ENCODE data around the gene MAMLD1. TPM values are rescaled to one million over a fixed set of nuclear protein-coding genes. Genes with fewer than 3 reads are reported as not detected.

Gene MAMLD1, protein sequence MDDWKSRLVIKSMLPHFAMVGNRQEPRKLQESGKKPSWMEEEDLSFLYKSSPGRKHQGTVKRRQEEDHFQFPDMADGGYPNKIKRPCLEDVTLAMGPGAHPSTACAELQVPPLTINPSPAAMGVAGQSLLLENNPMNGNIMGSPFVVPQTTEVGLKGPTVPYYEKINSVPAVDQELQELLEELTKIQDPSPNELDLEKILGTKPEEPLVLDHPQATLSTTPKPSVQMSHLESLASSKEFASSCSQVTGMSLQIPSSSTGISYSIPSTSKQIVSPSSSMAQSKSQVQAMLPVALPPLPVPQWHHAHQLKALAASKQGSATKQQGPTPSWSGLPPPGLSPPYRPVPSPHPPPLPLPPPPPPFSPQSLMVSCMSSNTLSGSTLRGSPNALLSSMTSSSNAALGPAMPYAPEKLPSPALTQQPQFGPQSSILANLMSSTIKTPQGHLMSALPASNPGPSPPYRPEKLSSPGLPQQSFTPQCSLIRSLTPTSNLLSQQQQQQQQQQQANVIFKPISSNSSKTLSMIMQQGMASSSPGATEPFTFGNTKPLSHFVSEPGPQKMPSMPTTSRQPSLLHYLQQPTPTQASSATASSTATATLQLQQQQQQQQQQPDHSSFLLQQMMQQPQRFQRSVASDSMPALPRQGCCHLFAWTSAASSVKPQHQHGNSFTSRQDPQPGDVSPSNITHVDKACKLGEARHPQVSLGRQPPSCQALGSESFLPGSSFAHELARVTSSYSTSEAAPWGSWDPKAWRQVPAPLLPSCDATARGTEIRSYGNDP
- total RNA-seq, result 10 to 100 TPM in 1 of 2 experiments, 1 to 10 TPM in 1; 8.1 to 11.9 TPM

DNA sequence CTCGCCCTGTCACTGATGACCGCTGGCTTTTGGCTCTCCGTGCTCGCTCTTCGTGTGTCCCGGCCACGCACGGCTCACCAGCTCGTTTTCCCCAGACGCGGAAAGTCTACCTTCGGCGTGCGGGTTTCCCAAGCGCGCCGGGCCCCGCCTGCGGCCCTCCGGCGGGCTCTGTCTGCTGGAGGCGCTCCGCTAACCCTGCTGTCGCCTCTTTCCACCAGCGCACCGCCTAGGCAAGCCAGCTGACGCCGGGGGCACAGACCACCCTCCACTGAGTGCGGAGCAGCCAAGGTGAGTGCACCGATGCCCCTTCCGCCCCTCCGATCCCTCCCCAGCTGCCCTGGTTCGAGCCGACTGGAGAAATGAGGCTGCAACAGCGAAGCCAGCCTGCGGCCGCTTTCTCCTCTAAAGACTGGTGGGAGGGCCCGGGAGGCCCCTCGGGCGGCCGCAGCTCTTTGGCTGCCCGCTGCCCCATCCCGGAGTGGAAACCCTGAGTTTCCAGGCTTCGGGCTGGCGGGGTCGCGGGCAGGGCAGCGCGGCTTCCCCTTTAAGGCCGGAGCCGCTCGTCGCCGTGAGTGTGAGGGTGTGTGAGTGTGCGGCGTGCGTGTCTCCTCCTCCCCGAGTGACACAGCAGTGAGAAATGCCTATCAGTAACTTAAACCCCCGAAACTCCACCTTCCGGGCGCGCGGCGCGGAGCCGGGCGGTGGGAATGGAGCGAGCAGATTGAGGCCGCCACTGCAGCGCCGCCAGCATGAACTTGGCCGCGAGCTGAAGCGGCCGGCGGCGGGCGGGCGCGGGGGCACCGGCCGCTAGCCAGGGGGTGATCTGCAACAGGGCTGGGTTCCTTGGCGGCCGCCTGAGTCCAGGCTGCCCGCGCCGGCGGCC is at the start of gene MAMLD1:
Gene MAMLD1 (plus strand): TSS at position 719 of the 883 bp plus-strand sequence. CDS start 82,200 bp downstream, outside the sequence.
- H3K27me3 Mint-ChIP-seq, result peaks cover 27% of the 10 kb centered on the region
- H3K4me1 Mint-ChIP-seq, result peaks cover 24% of the 10 kb centered on the region
- no peaks in the 10 kb centered on the region for H3K9me3 Mint-ChIP-seq (ENCODE audit: low read depth)
- peak within 1 kb of the TSS; percentile 80 for H3K4me3 Mint-ChIP-seq
- CTCF ChIA-PET, result interaction anchor here (0.5 to 3.5 kb wide), 10 partner anchors 10 to 453 kb away, joined by 3 to 17 read pairs (median 4); no protein-coding TSS in a partner anchor
- DNase-seq (peak; percentile 80), ATAC-seq (peak; percentile 72)
- peak within 1 kb of the TSS; percentile 68 for H3K27ac Mint-ChIP-seq
- H3K36me3 Mint-ChIP-seq, result no peaks in the 10 kb centered on the region

DNA sequence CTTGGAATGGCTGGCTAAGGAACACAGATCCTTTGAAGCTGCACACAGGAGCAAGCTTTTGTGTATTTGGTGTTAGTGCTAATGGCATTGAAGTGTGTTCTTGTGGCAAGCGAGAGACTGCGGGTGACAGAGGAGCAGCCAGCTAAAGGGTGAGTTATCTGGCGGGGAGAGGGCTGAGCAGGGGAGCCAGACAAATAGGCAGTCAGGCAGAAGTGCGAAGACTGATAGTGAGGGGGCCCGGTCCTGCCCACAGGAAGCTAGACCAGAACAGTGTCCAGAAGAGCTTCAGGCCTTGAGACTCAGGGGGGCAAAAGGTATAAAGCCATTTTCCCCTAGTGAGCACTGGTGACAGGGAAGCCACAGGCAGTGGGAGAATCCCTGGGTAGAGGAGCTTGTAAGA is 49.6 kb upstream of the MAMLD1 start:
- H3K27ac Mint-ChIP-seq, result no peak overlapping the region

DNA sequence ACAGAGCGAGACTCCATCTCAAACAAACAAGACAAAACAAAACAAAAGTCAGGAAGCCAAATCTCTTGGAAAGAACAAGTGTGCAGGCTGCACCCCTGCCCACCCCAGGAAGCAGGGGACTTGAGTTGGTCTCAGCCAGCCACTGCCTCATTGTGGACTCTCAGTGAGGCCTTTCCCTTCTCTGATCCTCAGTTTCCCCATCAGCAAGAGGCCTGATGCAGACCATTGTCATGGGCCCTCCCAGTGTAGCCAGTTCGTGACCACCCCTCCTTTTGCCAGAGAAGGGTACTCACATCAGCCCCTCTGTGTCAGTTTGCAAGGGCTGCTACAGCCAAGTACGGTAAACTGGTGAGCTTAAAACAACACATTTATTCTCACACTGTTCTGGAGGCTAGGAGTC is 48.9 kb upstream of the MAMLD1 start:
- no peak overlapping the region for H3K27ac Mint-ChIP-seq
- CTCF ChIA-PET, result no interaction called here
- no peaks in the 10 kb centered on the region for H3K27me3 Mint-ChIP-seq
- no peaks in the 10 kb centered on the region for H3K9me3 Mint-ChIP-seq (ENCODE audit: low read depth)
- peaks cover 3% of the 10 kb centered on the region for H3K4me1 Mint-ChIP-seq
- no peak for ATAC-seq
- DNase-seq, result no peak
- H3K4me3 Mint-ChIP-seq, result no peak overlapping the region
- H3K36me3 Mint-ChIP-seq, result no peaks in the 10 kb centered on the region

More for the DNA sequence above, 49.6 kb upstream of the MAMLD1 start:
- DNase-seq, result no peak
- CTCF ChIA-PET, result no interaction called here
- ATAC-seq, result no peak
- Mint-ChIP-seq H3K27me3 (no peaks in the 10 kb centered on the region), H3K4me3 (no peak overlapping the region), H3K4me1 (peaks cover 7% of the 10 kb centered on the region), H3K36me3 (no peaks in the 10 kb centered on the region), H3K9me3 (ENCODE audit: low read depth) (no peaks in the 10 kb centered on the region)

DNA sequence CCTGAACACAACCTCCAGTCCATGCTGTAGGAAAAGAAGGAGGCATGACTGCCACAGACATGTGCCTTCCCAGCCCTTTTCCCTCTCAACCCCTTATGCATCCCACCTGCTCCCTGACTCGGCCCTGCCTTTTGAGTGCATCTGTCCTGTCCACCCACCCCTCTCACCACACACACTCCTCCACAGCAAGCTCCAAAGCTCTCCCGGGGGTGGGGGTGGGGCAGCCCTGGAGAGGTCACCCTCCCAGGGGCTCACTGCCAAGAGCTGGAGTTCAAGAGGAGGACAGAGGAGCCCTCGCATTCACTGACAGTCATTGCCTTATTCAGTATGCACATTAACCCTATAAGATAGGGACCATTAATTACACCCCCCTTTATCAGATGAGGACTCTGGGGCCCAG is 46.6 kb upstream of the MAMLD1 start:
- Mint-ChIP-seq H3K27ac (no peak overlapping the region), H3K4me1 (no peaks in the 10 kb centered on the region)

DNA sequence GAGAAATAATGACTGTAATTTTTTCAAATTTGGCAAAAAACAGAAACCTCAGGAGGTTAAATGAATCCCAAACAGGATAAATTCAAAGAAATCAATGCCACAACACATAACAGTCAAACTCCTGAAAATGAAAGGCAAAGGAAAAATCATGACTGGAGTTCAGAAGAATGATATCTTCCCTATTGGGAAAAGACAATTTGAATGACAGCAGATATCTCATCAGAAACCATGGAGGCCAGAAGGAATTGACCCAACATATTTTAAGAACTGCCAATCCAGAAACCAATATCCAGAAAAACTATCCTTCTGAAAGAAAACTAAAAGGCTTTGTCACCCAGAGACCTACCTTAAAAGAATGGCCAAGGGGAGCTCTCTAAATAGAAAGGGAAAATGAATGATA is 40.1 kb upstream of the MAMLD1 start:
- Mint-ChIP-seq H3K27ac (no peak overlapping the region), H3K4me3 (no peak overlapping the region), H3K4me1 (no peaks in the 10 kb centered on the region), H3K36me3 (no peaks in the 10 kb centered on the region), H3K9me3 (ENCODE audit: low read depth) (no peaks in the 10 kb centered on the region), H3K27me3 (no peaks in the 10 kb centered on the region)
- DNase-seq, result no peak
- CTCF ChIA-PET, result no interaction called here
- no peak for ATAC-seq

More for the DNA sequence above, 46.6 kb upstream of the MAMLD1 start:
- DNase-seq, result no peak
- Mint-ChIP-seq H3K9me3 (ENCODE audit: low read depth) (no peaks in the 10 kb centered on the region), H3K36me3 (no peaks in the 10 kb centered on the region), H3K27me3 (no peaks in the 10 kb centered on the region), H3K4me3 (no peak overlapping the region)
- CTCF ChIA-PET, result no interaction called here
- ATAC-seq, result no peak

DNA sequence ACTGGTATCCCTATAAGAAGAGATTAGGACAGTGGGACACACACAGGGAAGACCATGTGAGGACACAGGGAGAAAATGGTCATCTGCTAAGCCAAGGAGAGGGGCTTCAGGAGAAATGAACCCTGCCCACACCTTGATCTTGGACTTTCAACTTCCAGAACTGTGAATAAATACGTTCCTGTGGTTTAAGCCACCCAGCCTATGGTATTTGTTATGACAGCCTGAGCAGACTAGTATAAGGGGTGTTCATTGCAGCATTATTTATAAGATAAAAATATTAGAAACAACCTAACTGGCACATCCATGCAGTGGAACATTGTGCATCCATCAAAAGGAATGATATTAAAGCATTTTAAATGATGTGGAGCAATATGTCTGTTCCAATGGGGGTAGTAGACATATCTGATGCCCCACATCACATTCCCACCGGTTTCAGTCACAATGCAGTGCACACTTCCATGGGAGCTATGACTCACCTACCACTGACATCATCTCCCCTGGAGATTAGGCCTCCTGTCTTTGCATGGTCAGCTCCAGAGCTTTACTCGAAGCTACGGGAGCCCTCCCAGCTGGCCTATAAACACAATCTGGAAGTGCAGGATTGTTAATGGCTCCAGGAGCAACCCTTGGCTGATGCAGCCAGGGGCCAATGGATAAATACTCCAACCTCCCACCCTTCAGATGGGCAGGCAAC is 38.9 kb upstream of the MAMLD1 start:
- CTCF ChIA-PET, result no interaction called here
- Mint-ChIP-seq H3K4me3 (no peak overlapping the region), H3K27ac (no peak overlapping the region), H3K4me1 (no peaks in the 10 kb centered on the region), H3K36me3 (no peaks in the 10 kb centered on the region), H3K9me3 (ENCODE audit: low read depth) (no peaks in the 10 kb centered on the region), H3K27me3 (no peaks in the 10 kb centered on the region)
- ATAC-seq, result no peak
- DNase-seq, result no peak

DNA sequence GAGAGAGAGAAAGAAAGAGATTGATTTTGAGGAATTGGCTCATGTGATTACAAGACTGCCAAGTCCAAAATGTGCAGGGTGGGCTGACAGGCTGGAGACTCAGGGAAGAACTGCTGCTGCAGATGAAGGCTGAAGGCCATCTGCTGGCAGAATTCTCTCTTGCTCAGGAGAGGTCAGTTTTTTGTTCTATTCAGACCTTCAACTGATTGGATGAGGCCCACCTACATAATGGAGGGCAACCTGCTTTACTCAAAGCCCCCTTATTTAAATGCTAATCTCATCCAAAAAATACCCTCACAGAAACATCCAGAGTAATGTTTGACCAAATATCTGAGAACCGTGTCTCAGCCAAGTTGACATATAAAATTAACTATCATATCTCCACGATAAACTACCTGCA is 38.2 kb upstream of the MAMLD1 start:
- Mint-ChIP-seq H3K4me3 (no peak overlapping the region), H3K27ac (no peak overlapping the region), H3K4me1 (no peaks in the 10 kb centered on the region), H3K9me3 (ENCODE audit: low read depth) (no peaks in the 10 kb centered on the region), H3K27me3 (no peaks in the 10 kb centered on the region), H3K36me3 (no peaks in the 10 kb centered on the region)
- DNase-seq, result no peak
- ATAC-seq, result no peak
- CTCF ChIA-PET, result no interaction called here

DNA sequence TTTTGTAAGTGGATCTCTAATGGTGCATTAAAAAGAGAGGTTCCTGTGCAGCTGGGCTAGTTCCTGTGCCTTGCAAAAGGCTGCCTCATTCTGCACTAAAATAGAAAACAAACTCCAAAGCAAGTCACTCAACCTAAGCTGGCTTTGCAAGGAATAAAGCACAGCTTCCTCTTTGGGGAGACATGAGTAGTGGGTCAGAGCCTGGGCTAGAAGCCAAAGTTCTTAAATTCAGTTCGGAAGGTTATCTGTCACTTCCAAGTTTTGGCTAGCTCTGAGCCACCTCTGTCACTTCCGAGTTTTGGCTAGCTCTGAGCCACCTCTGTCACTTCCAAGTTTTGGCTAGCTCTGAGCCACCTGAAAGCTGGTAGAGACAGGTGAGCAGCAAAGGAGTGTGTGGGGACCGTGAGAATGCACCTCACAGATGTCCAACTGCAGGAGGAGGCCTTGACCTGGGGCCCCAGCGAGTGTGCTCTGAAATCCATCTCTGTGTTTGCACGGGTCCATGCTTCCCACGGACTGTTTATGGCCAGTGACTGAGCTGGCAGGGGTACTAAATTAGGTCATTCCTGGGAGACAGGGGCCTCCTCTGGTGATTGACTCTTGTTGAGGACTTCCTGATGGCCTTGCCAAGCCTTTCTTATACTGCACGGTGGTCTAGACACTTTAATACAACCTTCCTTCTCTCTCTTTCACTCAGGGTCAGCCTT is 36.4 kb upstream of the MAMLD1 start:
- H3K27me3 Mint-ChIP-seq, result no peaks in the 10 kb centered on the region
- no peaks in the 10 kb centered on the region for H3K4me1 Mint-ChIP-seq
- no peak overlapping the region for H3K27ac Mint-ChIP-seq
- CTCF ChIA-PET, result no interaction called here
- no peak overlapping the region for H3K4me3 Mint-ChIP-seq
- DNase-seq (no peak), ATAC-seq (no peak)
- no peaks in the 10 kb centered on the region for H3K9me3 Mint-ChIP-seq (ENCODE audit: low read depth)
- H3K36me3 Mint-ChIP-seq, result no peaks in the 10 kb centered on the region

DNA sequence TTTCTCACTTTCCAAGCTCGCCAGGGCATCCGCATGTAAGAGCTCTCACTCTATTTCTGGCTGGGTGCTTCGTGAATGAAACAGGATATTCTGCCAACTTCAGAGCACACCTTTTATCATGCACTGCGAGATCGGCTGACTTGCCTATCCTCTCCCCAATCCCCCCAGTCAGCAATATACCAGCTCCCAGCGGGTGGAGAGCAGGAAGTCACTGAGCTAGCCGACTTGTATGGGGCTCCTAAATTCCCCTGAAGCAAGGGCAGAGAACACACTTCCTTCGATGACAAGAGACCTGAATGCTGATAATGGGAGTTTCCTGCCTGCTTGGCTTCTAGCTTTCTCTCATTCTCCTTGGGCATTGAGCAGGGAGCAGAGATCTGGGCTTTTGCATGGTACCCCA is 33.8 kb upstream of the MAMLD1 start:
- H3K9me3 Mint-ChIP-seq (ENCODE audit: low read depth), result no peaks in the 10 kb centered on the region
- no peaks in the 10 kb centered on the region for H3K27me3 Mint-ChIP-seq
- H3K4me1 Mint-ChIP-seq, result peaks cover 10% of the 10 kb centered on the region
- CTCF ChIA-PET, result no interaction called here
- H3K4me3 Mint-ChIP-seq, result no peak overlapping the region
- DNase-seq, result no peak
- no peak overlapping the region for H3K27ac Mint-ChIP-seq
- peaks cover 1% of the 10 kb centered on the region for H3K36me3 Mint-ChIP-seq
- no peak for ATAC-seq

DNA sequence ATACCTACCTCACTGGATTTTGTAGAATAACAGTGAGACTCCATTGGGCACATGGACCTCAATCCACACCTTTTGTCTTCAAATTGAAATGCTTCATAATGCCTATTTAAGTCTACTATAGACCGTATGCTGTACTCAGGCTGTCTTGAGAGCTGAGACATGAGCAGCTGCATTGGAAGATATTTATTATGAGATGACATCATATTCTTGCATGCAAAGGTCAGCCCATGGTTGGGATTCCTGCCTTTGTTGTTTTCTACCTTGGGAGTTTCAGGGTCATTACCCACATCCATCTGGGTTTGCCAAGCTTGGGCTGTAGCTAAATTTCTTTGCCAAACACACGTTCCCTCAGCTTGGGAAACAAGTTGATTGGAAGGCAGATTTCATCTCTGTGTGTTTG is 33.2 kb upstream of the MAMLD1 start:
- H3K36me3 Mint-ChIP-seq, result peaks cover 1% of the 10 kb centered on the region
- DNase-seq, result no peak
- no peaks in the 10 kb centered on the region for H3K9me3 Mint-ChIP-seq (ENCODE audit: low read depth)
- CTCF ChIA-PET, result no interaction called here
- peaks cover 10% of the 10 kb centered on the region for H3K4me1 Mint-ChIP-seq
- H3K27ac Mint-ChIP-seq, result no peak overlapping the region
- no peak for ATAC-seq
- H3K27me3 Mint-ChIP-seq, result no peaks in the 10 kb centered on the region
- H3K4me3 Mint-ChIP-seq, result no peak overlapping the region

DNA sequence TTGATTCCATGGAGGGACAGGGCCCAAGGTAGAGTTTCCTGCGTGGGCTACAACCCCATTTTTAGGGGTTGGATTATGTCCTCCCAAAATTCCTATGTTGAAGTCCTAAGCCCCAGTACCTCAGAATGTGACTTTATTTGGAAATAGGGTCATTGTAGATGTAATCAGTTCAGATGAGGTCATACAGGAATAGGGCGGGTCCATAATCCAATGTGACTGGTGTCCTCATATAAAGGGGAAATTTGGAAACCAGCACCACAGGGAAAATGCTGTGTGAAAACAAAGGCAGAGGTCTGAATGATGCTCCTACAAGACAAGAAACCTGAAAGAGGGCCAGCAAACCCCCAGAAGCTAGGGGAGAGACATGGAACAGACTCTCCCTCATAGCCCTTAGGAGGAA is 31.1 kb upstream of the MAMLD1 start:
- Mint-ChIP-seq H3K36me3 (peaks cover 1% of the 10 kb centered on the region), H3K9me3 (ENCODE audit: low read depth) (no peaks in the 10 kb centered on the region), H3K27ac (no peak overlapping the region), H3K4me3 (no peak overlapping the region), H3K4me1 (peaks cover 10% of the 10 kb centered on the region), H3K27me3 (no peaks in the 10 kb centered on the region)
- DNase-seq (no peak), ATAC-seq (no peak)
- CTCF ChIA-PET, result no interaction called here

DNA sequence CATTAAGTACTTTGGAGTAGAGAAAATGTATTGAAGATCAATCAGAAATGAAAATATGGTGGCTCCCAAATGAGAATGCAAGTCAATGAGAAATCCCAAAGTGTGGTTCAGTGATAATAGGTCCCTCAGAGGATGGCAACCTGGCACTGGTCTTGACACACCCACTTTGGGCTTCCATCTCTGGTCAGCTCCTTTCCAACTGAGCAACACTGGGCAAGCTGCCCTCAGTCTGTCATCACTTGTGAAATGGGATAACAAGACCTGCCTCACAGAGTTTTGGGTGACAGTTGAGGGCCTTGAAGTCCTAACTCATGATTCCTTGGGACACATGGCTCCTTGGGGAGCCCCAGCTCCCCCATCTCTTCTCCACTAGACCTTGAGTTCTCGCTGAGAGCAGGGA is 29.0 kb upstream of the MAMLD1 start:
- Mint-ChIP-seq H3K4me1 (peaks cover 10% of the 10 kb centered on the region), H3K4me3 (no peak overlapping the region), H3K36me3 (peaks cover 1% of the 10 kb centered on the region), H3K27ac (no peak overlapping the region), H3K27me3 (no peaks in the 10 kb centered on the region), H3K9me3 (ENCODE audit: low read depth) (no peaks in the 10 kb centered on the region)
- DNase-seq (no peak), ATAC-seq (no peak)
- CTCF ChIA-PET, result interaction anchor here (1.2 kb wide), 1 partner anchor 31 kb away, joined by 3 read pairs; no protein-coding TSS in a partner anchor

Measured in activated CD8-positive, alpha-beta memory T cell treated with anti-CD3 and anti-CD28 coated beads, Interleukin-2, amount 10 ng/mL, durations not matched to agents 7 days and 5 days (primary cell).